HFFc6 (cell line): ENCODE results near the gene TIMMDC1. TPM values are rescaled to one million over a fixed set of nuclear protein-coding genes. Genes with fewer than 3 reads are reported as not detected.

ENCODE experiments used
- DNase-seq: peaks from one replicate; pipeline ENCODE4 v3.0.0-alpha.2; 2018
- H3K27ac Mint-ChIP-seq: 2 replicates; pipeline ENCODE4 v1.8.0; 2020; ENCODE audit warnings: mild to moderate bottlenecking, mixed read lengths
- H3K27me3 Mint-ChIP-seq: 2 replicates; pipeline ENCODE4 v1.8.0; 2021; ENCODE audit warnings: mild to moderate bottlenecking, moderate library complexity, mixed read lengths; ENCODE audit not compliant: insufficient read depth
- H3K36me3 Mint-ChIP-seq: 2 replicates; pipeline ENCODE4 v1.8.0; 2021; ENCODE audit warnings: low read depth, mixed read lengths
- H3K4me1 Mint-ChIP-seq: 2 replicates; pipeline ENCODE4 v1.8.0; 2020; ENCODE audit warnings: low read depth, mixed read lengths
- H3K4me3 Mint-ChIP-seq: 2 replicates; pipeline ENCODE4 v1.8.0; 2020; ENCODE audit warnings: mild to moderate bottlenecking, moderate library complexity, mixed read lengths
- H3K9me3 Mint-ChIP-seq: 2 replicates; pipeline ENCODE4 v1.8.0; 2020; ENCODE audit warnings: mild to moderate bottlenecking, mixed read lengths
- total RNA-seq, 6 experiments: library from RNA; stranded (reverse); fragmentation: NEBNext Ultra II Directional; extraction: Animal tissue kit (Norgen Biotek cat#: 25700); gene quantifications; 2 replicates in 1 of 6; 3 replicates in 5 of 6; pipeline ENCODE4 v1.2.3, GENCODE V29; 2021
- TF ChIP-seq, protein P1 (sequence below): fragments of 200-600 bp; sonication (generic); IDR thresholded peaks from 2 replicates; pipeline ENCODE4 v1.5.0; 2021; ENCODE audit warnings: antibody characterized with exemption, mild to moderate bottlenecking

The TIMMDC1 gene
- total RNA-seq, 6 experiments from 2014 or later = 111 to 125 (median 112) TPM

DNA sequence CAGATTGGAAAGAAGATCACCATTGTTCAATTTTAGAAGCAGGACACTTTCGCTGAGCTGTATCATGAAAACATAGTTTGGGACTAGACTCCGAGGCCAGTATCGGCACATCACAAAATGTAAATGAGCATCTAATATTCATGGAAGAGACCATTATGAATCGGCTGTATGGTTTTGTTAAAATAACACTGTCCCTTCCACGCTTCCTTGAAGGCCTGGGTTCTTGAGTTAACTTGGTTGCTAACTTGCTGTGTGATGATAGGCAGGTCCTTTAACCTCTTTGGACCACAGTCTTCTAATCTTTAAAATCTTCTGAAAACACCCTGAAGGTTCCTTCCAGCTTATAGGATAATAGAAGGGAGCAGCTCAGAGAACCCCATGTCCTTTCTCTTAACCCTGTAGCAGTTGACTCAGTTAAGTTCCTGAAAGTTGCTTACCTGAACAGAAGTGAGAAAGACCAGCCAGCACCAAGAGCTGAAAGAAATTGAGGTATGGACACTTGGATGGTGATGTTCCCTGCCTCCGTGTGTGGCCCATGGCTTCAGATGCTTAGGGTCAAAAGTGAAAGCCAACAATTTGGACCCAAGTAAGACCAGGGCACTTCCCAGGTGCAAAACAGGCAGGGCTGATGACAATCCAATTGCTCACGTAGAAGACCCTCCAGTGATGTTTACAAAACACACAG is 59.0 kb downstream of the TIMMDC1 start:
- peaks cover 26% of the 10 kb centered on the region for H3K27me3 Mint-ChIP-seq
- no peak overlapping the region for H3K27ac Mint-ChIP-seq
- no peaks in the 10 kb centered on the region for H3K4me1 Mint-ChIP-seq
- no peak for DNase-seq
- H3K9me3 Mint-ChIP-seq = no peaks in the 10 kb centered on the region
- no peak overlapping the region for H3K4me3 Mint-ChIP-seq
- TF ChIP-seq, protein P1, sequence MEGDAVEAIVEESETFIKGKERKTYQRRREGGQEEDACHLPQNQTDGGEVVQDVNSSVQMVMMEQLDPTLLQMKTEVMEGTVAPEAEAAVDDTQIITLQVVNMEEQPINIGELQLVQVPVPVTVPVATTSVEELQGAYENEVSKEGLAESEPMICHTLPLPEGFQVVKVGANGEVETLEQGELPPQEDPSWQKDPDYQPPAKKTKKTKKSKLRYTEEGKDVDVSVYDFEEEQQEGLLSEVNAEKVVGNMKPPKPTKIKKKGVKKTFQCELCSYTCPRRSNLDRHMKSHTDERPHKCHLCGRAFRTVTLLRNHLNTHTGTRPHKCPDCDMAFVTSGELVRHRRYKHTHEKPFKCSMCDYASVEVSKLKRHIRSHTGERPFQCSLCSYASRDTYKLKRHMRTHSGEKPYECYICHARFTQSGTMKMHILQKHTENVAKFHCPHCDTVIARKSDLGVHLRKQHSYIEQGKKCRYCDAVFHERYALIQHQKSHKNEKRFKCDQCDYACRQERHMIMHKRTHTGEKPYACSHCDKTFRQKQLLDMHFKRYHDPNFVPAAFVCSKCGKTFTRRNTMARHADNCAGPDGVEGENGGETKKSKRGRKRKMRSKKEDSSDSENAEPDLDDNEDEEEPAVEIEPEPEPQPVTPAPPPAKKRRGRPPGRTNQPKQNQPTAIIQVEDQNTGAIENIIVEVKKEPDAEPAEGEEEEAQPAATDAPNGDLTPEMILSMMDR = no peak
- H3K36me3 Mint-ChIP-seq = no peaks in the 10 kb centered on the region

DNA sequence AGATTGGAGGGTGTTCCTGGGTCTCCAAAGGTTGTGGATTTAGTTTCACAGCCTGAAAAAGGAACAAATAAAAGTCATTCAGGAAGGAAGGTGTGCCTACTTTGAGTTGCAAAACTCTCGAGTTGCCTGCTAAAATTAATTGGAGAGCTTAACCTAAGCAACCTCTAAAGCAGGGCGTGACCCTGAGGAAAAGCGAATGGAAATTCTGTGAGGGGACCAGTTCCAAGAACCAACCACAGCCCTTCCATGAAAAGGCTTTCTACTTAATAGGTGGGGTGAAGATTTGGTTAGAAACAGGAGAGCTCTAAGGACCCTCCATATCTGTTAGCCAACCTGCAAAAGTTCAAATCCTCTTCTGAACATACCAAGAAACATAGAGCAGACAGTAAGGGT is 59.5 kb downstream of the TIMMDC1 start:
- Mint-ChIP-seq H3K9me3 (no peaks in the 10 kb centered on the region), H3K4me3 (no peak overlapping the region), H3K4me1 (no peaks in the 10 kb centered on the region), H3K27me3 (peaks cover 26% of the 10 kb centered on the region), H3K36me3 (no peaks in the 10 kb centered on the region), H3K27ac (no peak overlapping the region)
- no peak for DNase-seq
- TF ChIP-seq, protein P1 = no peak

DNA sequence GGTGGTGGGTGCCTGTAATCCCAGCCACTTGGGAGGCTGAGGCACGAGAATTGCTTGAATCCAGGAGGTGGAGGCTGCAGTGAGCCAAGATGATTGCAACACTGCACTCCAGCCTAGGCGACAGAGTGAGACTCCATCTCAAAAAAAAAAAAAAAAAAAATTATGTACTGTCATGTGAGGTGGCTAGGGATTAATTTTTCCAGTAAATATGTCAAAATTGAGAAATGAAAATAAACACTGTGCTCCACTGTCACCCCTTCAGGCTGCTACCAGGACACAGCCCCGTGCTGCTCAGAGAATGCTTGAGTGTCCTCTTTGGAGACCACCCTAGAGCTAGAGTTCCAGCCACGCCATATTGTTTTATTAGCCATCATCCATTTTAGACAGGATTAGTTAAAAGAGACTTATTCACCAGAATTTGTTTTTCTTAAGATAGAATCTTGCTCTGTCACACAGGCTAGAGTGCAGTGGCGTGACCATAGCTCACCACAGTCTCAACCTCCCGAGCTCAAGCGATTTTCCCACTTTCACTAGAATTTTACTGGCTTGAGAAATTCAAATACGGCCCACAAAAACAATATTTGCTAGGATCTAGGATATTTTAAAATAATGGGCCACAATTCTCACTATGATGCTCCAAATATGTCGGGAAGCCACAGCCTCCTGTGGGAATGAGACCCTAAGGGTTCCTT is 60.4 kb downstream of the TIMMDC1 start:
- Mint-ChIP-seq H3K27ac (no peak overlapping the region), H3K4me3 (no peak overlapping the region), H3K9me3 (no peaks in the 10 kb centered on the region), H3K4me1 (no peaks in the 10 kb centered on the region), H3K27me3 (peaks cover 19% of the 10 kb centered on the region), H3K36me3 (no peaks in the 10 kb centered on the region)
- no peak for DNase-seq
- TF ChIP-seq, protein P1 = no peak

DNA sequence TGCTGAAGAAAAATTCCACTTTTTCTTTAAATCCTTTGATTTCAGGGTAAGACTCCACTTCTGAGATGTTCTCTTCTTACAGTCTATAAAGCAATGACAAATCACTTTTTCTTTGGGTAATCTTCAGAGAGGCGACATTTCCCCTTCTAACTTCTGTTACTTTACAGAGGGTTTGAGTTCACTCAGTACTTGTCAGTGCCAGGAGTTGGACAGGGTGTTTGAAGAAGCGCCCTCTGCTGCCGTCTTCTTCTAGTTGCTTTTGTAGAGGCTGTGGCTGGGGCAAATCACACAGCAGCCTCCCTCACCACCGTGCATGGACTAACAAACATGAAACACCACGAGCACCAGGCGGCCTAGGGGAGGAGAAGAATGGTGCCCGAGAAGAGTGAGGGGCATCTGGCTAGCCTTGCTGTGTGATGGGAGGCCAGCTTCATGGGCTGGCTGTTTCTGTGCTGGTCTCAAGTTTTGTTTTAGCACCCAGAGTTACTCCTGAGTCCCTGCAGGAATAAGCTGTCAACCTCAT is 61.2 kb downstream of the TIMMDC1 start, which contains the start of gene CD80:
TSS of gene CD80 (minus strand) at position 174 of the 523 bp plus-strand sequence. CDS start 1,886 bp downstream, outside the sequence.
- peaks cover 14% of the 10 kb centered on the region for H3K27me3 Mint-ChIP-seq
- peak; percentile 48 for DNase-seq
- TF ChIP-seq, protein P1 = peak; percentile 71

DNA sequence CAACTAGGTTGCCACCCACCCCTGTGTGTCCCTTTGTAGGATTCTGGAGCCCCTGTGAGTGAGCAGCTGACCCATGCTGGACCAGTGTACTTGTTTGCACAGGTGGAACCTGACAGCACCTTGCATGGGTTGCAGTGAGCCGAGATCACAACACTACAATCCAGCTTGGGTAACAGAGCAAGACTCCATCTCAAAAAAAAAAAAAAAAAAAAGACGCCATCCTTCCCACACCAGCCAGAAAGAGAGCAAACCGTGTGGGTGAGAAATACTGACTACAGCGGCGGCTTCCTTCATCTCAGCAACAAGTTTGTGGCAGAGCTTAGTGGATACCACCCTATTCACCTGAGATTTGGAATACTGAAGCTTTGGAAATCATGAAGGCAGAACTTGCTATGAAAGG is 61.8 kb downstream of the TIMMDC1 start:
- Mint-ChIP-seq H3K27me3 (peaks cover 16% of the 10 kb centered on the region), H3K9me3 (no peaks in the 10 kb centered on the region), H3K4me3 (no peak overlapping the region), H3K27ac (no peak overlapping the region), H3K4me1 (no peaks in the 10 kb centered on the region), H3K36me3 (no peaks in the 10 kb centered on the region)
- no peak for DNase-seq
- TF ChIP-seq, protein P1 = no peak

More for the DNA sequence above, 61.2 kb downstream of the TIMMDC1 start, which contains the start of gene CD80:
- no peaks in the 10 kb centered on the region for H3K4me1 Mint-ChIP-seq
- H3K4me3 Mint-ChIP-seq = peak within 1 kb of the TSS; percentile 1; the same call in 1 of the 2 replicates
- H3K27ac Mint-ChIP-seq = no peak within 1 kb of the TSS
- no peaks in the 10 kb centered on the region for H3K36me3 Mint-ChIP-seq
- no peaks in the 10 kb centered on the region for H3K9me3 Mint-ChIP-seq
